HUES6 (cell line): ENCODE measurements around the gene ADARB2.

Source experiments
- H3K27ac ChIP-seq: 2 replicates; pipeline ENCODE4 v1.7.0; 2013; ENCODE audit warnings: low read depth, mild to moderate bottlenecking, low read length, inconsistent platforms
- H3K27me3 ChIP-seq: 2 replicates; pipeline ENCODE4 v1.6.1; 2013; ENCODE audit warnings: low read length; ENCODE audit not compliant: control insufficient read depth, insufficient read depth
- H3K36me3 ChIP-seq: 2 replicates; pipeline ENCODE4 v1.6.1; 2013; ENCODE audit warnings: low read length; ENCODE audit not compliant: control insufficient read depth, insufficient read depth
- H3K4me1 ChIP-seq: 2 replicates; pipeline ENCODE4 v1.6.1; 2013; ENCODE audit warnings: low read length; ENCODE audit not compliant: control insufficient read depth, insufficient read depth
- H3K4me3 ChIP-seq: 2 replicates; pipeline ENCODE4 v1.5.1; 2013; ENCODE audit warnings: low read depth, low read length
- H3K9ac ChIP-seq: one replicate; pipeline ENCODE4 v1.6.1; 2013; ENCODE audit warnings: mild to moderate bottlenecking, low read length
- H3K9me3 ChIP-seq: 2 replicates; pipeline ENCODE4 v1.6.1; 2013; ENCODE audit warnings: low read depth, low read length; ENCODE audit not compliant: control insufficient read depth, insufficient read depth

The ADARB2 gene

DNA sequence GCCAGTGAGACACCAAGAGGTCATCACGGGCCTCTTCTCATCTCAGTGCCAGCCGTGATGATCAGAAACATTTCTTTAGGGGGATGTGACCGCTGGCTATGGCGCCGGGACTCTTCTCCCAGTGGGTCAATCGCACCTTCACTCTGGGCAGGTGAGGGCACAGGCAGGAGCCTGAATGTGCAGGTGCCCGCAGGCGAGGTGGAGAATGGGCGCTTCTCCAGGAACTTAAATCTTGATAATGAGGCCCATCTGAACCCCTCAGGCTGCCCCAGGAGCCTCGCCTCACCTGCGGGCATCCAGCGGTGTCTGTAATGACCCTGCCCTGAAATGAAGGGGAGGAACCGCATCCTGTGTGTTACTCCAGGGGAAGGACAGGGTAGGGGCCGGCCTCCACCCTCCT, 204.7 kb downstream of the ADARB2 start:
- no peaks in the 10 kb centered on the region for H3K9me3 ChIP-seq
- H3K27ac ChIP-seq = no peak overlapping the region
- no peak overlapping the region for H3K4me3 ChIP-seq
- no peak overlapping the region for H3K9ac ChIP-seq
- H3K36me3 ChIP-seq = no peaks in the 10 kb centered on the region
- H3K4me1 ChIP-seq = no peaks in the 10 kb centered on the region
- H3K27me3 ChIP-seq = no peaks in the 10 kb centered on the region

DNA sequence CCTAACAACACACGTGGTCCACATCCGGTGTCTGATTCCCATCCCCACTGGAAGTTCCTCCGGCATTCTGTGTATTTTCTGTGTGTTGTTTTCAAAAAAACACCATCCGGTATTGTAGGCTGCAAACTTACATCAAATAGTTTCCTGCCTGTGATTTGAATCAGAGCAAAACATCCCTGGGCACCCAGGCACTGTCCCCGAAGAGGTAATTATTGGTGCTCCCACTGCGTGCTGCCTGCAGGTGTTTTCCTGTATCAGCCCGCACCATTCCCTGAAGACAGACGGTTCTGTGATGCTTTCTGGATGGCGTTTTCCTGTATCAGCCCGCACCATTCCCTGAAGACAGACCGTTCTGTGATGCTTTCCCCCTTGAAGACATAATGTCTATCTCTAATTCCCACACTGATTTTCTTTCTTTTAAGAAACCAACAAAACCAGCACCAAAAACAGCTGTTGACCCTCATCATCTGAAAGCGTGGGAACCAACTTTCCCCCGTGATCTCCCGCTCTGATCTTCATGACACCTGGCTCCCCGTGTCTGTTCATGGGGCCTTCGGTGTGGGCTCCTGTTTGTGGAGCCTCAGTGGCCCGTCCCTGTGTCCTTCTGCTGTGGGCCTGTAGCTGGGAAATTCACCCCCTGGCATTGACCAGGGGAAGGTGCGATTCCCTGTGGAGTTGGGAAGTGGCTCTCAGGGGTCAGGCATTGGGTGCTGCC, 205.3 kb downstream of the ADARB2 start:
- Histone ChIP-seq H3K9me3 (no peaks in the 10 kb centered on the region), H3K4me3 (no peak overlapping the region), H3K27me3 (no peaks in the 10 kb centered on the region), H3K27ac (no peak overlapping the region), H3K36me3 (no peaks in the 10 kb centered on the region), H3K4me1 (no peaks in the 10 kb centered on the region), H3K9ac (no peak overlapping the region)

DNA sequence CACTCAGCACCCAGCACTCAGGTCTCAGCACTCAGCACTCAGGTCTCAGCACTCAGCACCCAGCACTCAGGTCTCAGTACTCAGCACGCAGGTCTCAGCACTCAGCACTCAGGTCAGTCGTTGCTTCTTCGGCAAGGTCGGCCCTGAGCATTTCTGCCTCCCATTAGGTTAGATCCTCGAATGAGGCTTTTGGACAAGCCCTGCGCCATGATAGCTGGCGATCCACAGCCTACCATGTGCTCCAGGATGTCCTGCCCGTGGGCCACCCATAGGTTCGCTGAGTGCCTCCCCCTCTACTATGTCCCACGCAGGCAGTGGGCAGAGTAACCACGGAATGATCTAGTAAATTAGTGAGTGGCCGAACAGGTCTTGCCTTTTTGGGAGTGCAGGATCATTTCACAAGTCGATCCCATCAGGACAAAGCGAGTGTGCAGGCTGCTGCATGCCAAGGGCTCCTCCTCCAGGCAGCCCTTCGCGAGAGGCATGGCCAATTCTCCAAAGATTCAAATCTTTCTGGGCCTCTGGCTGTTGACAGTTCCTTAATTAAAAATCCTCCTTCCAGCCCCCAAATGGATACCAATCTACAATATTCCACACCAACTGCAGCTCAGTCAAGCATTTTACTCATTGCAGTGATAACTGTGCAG, 206.3 kb downstream of the ADARB2 start:
- Histone ChIP-seq H3K4me1 (no peaks in the 10 kb centered on the region), H3K9ac (no peak overlapping the region), H3K27ac (no peak overlapping the region), H3K9me3 (no peaks in the 10 kb centered on the region), H3K4me3 (no peak overlapping the region), H3K27me3 (no peaks in the 10 kb centered on the region), H3K36me3 (no peaks in the 10 kb centered on the region)

DNA sequence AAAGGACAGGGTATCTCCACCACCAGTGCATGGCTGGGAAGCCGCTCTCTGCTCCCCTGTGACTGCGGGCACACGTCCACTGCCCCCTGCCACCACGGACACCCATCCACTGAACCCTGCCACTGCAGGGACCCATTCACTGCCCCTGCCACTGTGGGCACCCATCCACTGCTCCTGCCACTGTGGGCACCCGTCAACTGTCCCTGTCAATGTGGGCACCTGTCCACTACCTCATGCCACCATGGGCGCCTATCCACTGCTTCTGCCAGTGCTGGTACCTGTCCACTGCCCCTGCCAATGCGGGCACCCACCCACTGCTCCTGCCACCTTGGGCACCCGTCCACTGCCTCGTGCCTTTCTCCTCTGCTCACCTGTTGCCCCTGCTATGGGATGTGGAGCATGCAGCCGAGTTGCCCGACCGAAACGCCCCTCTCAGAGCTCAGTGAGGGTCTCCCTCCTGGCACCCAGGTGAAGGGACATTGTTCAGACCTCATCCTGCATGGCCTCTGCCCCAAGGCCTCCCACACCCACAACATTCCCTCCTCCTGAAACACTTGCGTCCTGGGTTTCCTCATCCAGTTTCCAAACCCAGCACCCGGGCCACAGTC, 207.4 kb downstream of the ADARB2 start:
- H3K4me1 ChIP-seq = no peaks in the 10 kb centered on the region
- H3K9me3 ChIP-seq = no peaks in the 10 kb centered on the region
- H3K27me3 ChIP-seq = no peaks in the 10 kb centered on the region
- H3K9ac ChIP-seq = no peak overlapping the region
- no peak overlapping the region for H3K27ac ChIP-seq
- no peak overlapping the region for H3K4me3 ChIP-seq
- no peaks in the 10 kb centered on the region for H3K36me3 ChIP-seq

DNA sequence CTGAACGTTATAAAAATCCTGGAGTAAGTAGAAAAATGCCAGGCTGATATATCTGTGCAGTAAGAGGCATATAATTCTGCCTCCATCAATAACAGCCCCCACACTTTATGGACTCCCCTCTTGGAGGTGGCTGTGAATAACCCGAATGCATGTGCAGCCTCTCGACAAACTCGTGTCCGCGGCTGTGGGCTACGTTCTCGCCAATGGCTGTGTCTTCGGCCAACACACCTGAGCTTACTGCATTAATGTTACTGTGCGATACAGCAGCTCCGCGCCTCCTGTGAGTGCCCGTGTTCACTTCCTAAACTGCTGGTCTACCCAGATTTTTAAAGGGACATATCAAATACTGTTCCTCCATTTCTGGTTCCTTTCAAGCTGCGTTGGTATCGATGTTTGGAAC, 209.4 kb downstream of the ADARB2 start:
- no peaks in the 10 kb centered on the region for H3K9me3 ChIP-seq
- no peak overlapping the region for H3K9ac ChIP-seq
- no peaks in the 10 kb centered on the region for H3K36me3 ChIP-seq
- H3K27ac ChIP-seq = no peak overlapping the region
- H3K4me3 ChIP-seq = no peak overlapping the region
- no peaks in the 10 kb centered on the region for H3K4me1 ChIP-seq
- no peaks in the 10 kb centered on the region for H3K27me3 ChIP-seq

DNA sequence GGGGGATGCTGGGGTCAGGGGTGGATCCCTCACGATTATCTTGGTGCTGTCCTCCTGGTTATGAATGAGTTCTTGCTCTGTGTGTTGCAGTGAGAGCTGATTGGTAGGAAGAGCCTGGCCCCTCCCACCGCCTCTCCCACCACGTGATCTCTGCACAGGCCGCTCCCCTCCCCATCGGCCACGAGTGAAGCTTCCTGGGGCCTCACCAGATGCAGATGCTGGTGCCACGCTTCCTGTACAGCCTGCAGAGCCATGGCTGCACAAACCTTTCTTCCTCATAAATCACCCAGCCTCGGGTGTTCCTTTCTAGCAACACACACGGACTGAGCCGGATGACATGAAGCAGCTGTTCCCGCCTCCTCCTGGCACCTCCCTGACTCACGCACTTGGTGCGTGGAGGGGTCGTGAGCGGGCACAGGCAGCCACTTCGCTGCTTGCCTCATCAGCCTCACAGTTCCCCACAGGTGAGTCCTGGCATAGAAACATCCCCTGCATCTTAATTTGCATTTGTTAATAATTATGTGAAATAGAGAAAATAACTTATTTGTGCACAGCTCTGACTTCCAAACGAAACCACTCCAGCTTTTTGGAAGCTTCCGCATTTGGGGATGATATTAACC, 210.8 kb downstream of the ADARB2 start:
- Histone ChIP-seq H3K4me1 (peaks cover 12% of the 10 kb centered on the region; the same call in 1 of the 2 replicates), H3K9me3 (no peaks in the 10 kb centered on the region), H3K27me3 (no peaks in the 10 kb centered on the region), H3K9ac (no peak overlapping the region), H3K4me3 (peak overlapping the region; percentile 29; the same call in 1 of the 2 replicates), H3K36me3 (no peaks in the 10 kb centered on the region), H3K27ac (no peak overlapping the region)

DNA sequence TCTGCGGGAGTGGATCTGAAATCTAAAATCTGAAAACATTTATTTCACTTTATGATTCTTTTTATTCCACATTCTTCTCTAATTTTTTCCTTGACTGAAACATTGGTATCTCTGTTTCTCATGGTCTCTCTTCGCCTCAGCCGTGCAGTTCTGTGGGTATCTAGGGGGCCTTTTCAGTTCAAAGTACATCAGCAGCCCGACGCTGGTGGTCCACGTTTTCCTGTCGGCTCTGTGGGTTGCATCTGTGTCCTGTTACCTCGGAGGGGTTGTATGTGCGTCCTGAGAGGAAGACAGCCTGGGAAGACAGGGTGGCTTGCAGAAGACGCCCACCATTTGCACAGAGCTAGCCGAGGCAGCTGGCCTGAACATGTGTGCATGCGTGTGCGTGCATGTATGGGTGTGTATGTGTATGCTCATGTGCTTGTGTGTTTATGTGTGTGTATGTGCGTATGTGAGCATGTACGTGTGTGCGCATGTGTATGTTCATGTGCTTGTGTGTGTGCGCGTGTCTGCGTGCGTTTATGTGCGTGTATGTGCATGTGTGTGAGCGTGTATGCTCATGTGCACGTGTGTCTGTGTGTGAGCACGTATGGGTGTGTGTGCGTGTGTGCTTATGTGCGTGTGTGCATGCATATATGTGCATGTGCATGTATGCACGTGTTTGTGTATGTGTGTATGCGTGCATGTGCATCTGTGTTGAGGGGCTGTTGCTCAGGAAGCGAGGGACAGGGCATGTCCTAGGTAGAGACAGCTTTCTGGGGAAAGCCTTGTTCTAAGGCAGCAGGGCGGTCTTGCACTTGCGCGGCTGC, 211.8 kb downstream of the ADARB2 start:
- no peak overlapping the region for H3K9ac ChIP-seq
- H3K9me3 ChIP-seq = no peaks in the 10 kb centered on the region
- H3K27me3 ChIP-seq = no peaks in the 10 kb centered on the region
- no peak overlapping the region for H3K4me3 ChIP-seq
- H3K27ac ChIP-seq = no peak overlapping the region
- no peaks in the 10 kb centered on the region for H3K36me3 ChIP-seq
- H3K4me1 ChIP-seq = peaks cover 18% of the 10 kb centered on the region

DNA sequence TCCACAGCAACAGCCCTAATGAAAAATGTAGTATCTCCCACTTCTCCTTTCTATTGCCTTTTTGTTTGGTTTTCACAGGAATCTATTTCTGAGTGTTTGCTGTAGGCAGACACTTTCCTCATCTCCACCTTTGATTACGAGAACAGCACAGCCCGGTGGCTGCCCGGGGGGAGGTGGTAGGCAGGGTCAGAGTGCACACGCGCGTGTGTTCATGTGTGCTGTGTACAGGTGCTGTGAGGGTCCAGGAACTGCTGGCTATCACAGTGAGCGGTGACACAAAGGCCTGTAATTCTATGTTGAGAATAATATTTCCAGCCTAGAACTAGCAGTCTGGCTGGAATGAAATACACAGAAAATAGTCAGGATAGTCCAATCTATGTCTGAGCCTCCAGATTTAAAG, 212.8 kb downstream of the ADARB2 start:
- Histone ChIP-seq H3K27ac (no peak overlapping the region), H3K4me3 (no peak overlapping the region), H3K9ac (no peak overlapping the region), H3K36me3 (no peaks in the 10 kb centered on the region), H3K9me3 (no peaks in the 10 kb centered on the region), H3K27me3 (no peaks in the 10 kb centered on the region), H3K4me1 (peaks cover 18% of the 10 kb centered on the region)

DNA sequence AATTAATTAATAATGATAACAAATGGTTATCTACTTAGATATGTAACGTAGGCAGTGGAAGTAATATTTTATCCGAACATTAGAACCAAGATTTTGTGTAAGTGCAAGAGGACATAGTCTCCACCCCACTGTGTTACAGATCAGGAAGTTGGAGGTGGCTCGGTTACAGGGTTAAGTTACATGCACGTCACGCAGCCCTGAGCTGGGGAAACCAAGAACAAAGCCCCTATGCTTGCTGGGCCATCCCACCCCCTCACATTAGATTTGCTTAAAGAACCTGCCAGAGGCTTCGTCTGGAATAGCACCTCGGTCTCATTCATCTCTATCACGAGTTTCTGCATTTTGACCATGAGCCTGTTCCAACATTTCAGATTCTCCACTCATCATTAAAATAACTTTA, 214.1 kb downstream of the ADARB2 start:
- Histone ChIP-seq H3K4me1 (peaks cover 18% of the 10 kb centered on the region), H3K9me3 (no peaks in the 10 kb centered on the region), H3K27me3 (no peaks in the 10 kb centered on the region), H3K9ac (no peak overlapping the region), H3K36me3 (no peaks in the 10 kb centered on the region), H3K4me3 (no peak overlapping the region), H3K27ac (no peak overlapping the region)

DNA sequence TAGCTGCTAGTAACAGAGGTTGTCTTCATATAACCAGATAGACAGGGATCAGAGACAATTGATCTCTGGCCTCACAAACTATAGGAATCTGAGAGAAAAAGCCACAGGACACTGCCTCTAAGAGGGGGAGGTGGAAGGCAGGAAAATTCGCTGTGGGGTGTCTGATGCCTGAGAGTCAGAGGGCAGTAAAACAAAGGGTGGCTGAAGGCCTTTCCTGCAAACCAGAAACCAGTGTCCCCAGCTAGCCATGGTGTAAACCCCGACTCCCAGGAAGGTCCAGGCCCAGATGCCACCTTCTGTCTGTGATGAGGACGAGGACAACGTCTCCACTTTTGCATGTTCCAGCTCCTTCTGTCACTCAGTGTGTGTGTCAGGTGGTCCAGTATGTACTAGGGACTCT, 215.1 kb downstream of the ADARB2 start:
- Histone ChIP-seq H3K27me3 (no peaks in the 10 kb centered on the region), H3K36me3 (no peaks in the 10 kb centered on the region), H3K9me3 (no peaks in the 10 kb centered on the region), H3K27ac (no peak overlapping the region), H3K9ac (no peak overlapping the region), H3K4me1 (peaks cover 18% of the 10 kb centered on the region), H3K4me3 (no peak overlapping the region)
